GM20000 (cell line): ENCODE results near the gene SLX4IP.
A peak's percentile ranks its signal among the peaks of the same experiment; 100 is the strongest.

ENCODE experiments used
- DNase-seq: peaks from one replicate; pipeline ENCODE4 v3.0.0; 2012; ENCODE audit warnings: low spot score
- TF ChIP-seq, protein P1 (sequence below): IDR thresholded peaks from 2 replicates; pipeline ENCODE4 v1.5.1; 2012; ENCODE audit warnings: mild to moderate bottlenecking, control low read depth; ENCODE audit errors: extremely low read depth, missing control alignments

Gene SLX4IP

DNA sequence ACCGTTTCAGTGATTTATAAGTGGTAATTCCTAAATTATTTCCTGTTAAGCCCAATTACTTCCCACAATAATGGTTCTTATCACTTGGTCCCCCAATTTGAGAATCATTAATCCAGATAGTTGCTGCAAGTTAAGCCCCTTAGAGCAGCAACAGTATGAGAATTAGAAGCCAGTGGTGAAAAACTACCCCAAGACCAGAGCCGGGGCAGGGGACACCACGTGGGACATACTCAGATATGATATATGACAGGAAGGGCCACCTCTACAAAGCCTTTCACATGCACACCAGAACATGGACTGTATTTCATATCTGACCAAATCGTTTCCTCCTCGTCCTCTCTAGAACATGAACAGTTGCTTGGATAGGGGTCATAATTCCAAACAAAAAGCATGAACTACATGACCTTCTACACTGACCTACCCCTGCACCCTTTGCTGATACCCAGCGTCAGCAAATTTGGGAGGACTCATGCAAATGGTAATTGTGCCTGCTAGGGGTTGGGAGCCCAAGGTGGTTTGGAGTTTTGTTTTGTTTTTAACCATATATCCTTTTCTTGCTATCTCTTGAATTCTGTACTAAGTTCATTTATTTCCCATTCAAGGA, 234.8 kb downstream of the SLX4IP start:
- no peak for DNase-seq
- TF ChIP-seq, protein P1, sequence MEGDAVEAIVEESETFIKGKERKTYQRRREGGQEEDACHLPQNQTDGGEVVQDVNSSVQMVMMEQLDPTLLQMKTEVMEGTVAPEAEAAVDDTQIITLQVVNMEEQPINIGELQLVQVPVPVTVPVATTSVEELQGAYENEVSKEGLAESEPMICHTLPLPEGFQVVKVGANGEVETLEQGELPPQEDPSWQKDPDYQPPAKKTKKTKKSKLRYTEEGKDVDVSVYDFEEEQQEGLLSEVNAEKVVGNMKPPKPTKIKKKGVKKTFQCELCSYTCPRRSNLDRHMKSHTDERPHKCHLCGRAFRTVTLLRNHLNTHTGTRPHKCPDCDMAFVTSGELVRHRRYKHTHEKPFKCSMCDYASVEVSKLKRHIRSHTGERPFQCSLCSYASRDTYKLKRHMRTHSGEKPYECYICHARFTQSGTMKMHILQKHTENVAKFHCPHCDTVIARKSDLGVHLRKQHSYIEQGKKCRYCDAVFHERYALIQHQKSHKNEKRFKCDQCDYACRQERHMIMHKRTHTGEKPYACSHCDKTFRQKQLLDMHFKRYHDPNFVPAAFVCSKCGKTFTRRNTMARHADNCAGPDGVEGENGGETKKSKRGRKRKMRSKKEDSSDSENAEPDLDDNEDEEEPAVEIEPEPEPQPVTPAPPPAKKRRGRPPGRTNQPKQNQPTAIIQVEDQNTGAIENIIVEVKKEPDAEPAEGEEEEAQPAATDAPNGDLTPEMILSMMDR: no peak

DNA sequence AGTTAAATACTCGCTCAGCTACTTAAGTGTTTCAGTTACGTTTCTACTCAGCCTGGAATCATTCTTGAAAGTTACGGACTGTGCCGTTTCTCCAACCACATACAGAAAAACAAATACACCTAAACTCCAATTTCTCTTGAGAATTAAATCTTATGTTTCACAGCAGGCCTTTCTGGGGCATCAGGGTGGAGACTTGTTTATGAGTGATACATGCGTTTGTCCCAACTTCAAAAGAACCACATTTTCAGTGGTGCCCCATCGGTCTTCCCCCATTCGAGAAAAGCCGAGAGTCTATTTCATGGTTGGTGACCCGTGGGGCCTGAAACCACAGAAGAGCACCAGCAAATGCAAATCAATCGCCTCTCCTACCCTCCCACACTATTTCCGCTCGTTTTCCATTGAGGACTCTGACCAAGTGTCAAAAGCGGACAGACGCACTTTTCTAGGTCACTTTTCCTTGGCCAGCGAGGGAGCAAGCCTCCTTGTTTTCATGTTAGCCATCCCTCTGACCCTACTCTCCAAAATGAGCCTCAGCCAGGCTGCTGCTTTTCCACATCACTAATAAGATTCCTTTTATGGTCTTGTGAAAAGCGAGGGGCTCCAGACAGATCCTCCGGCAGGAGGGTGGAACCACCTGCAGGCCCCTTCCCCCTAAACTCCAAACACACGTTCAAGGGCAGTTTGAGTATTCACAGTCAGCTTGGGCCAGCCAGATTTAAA, 235.6 kb downstream of the SLX4IP start:
- TF ChIP-seq, protein P1: no peak
- DNase-seq: peak; percentile 77

DNA sequence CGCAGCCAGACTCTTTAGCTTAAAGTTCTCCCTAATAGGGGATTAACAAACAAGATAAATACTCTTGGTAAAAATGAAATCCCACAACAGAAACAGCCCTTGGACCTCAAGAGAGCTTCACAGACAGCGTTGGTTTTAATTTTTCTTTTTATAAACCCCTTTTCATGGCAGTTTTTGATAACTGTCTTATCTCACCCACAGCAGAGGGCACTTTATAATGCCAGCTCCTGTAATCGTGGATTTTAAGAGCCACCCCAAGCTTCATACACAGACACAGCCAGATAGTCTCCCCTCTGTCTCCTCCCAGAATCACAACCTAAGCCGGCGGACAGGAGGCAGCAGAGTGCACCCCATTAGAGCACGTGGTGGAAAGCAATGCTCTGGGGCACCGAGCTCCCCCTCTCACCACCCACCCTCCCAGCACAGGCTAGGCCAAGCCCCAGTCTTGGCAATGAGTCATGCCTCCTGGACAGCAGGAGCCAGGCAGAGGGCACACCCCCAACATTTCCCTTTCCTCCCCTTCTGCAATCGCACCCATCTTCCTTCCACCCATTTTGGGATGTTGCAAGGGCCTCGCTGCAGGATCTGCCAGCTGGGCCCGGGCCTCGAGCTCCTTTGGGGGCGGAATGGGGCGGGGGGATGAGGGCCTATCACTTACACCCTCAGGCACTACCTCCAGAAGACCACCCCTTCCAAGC, 236.3 kb downstream of the SLX4IP start:
- peak; percentile 83 for DNase-seq

DNA sequence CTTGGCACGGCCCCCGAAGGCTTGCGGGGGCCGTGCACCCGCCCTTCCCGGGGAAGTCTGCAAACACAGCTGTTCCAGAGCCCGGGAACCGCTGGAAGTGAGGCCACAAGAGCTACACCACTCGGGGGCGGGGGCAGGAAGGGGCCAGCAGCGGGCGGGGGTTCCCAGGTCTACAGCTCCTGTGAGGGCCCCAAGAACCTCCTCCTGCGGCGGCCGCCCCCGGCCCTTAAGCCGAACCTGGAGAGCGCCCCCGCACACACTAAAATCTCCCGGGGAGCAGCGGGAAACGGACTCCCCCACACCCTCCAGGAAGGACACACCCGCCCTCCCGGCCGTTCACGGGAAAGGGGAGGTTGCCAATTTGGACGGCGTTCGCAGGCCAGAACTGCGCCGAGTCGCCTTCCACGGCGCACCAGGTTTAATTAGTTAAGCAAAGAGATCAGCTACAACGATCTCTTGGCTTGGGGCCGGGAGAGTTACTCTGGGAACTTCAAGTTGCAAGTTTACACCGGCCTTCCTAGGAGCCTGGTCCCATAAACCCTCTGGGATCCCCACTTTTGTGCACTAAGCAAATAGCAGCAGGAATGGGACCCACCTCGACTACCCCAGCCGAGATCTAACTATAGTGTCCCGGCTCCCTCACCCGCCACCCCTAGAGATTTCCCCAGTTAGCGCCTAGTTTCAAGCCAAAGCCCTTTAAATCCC, 237.0 kb downstream of the SLX4IP start:
- TF ChIP-seq, protein P1: no peak
- DNase-seq: peak; percentile 49

More for the DNA sequence above, 236.3 kb downstream of the SLX4IP start:
- TF ChIP-seq, protein P1: peak; percentile 60

DNA sequence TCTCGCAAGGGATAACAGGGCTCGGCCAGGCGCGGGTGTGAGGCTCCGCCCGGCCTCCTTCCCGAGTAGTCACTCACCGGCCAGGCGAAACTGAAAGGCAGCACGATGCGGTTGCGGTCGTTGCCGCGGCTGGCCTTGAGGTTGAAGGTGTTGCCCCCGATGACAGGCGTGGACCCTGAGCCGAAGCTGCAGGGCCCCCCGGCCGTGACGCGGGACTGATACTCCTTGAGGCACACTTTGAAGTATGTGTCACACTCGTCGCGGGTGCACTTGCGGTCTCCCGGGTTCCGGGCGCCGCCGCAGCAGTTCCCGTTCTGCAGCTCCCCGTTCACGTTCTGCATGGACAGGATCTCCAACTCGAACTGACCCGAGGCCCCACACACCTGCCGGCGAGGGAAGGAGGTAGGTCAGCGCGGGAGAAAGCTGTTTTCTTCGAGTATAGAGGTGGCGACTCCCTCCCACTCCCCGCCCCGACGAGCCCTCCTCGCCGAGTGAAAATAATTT, 237.6 kb downstream of the SLX4IP start:
- TF ChIP-seq, protein P1: no peak
- peak; percentile 69 for DNase-seq

DNA sequence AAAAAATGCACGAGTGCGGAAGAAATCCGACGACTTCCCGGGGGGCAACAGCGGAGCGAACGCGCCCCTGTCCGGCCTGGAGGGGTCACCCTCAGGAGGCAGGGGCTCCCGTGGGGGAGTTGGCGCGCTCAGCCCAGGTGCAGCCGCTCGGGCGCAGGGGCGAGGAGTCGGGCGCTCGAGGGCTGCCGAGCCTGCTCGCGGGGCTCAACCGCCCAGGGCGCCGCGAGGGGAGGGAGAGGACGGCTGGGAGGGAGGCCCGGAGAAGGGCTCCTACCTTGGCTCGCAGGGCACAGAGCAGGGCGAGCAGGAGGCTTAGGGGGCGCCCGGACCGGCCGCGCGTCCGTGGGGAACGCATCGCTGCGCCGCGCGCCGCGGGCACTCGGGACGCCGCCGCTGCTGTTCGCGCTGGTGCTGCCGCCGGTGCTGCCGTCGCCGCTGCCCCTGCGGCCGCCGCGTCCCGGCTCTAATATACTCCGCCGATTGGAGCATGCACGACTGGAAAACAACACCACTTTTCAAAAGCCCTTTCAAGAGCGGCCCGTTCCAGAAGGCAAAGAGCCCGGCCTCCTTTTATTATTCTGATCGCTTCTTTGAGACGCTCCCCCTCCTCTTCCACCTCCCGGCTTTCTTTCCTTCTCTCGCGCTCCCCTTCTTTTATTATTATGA, 238.2 kb downstream of the SLX4IP start:
- TF ChIP-seq, protein P1: no peak
- DNase-seq: peak; percentile 59
